BJ (cell line): ENCODE results near the gene NPY. TPM values are rescaled to one million over a fixed set of nuclear protein-coding genes. Genes with fewer than 3 reads are reported as not detected.

ENCODE experiments used
- CTCF ChIA-PET: fragments of 350-600 bp; formaldehyde crosslinking; extraction: SDS; loops from one replicate; lab custom pipeline; 2021; ENCODE audit warnings: antibody characterized with exemption, inconsistent platforms; lab: Yijun Ruan, JAX
- POLR2A ChIA-PET: fragments of 300-600 bp; sonication (Branson Sonifier 250); formaldehyde crosslinking; extraction: SDS; loops from one replicate; lab custom pipeline; 2021; ENCODE audit warnings: antibody characterized with exemption; lab: Charles Lee
- DNase-seq: peaks from one replicate; pipeline ENCODE4 v3.0.0-alpha.2; 2011; ENCODE audit warnings: low read depth
- H3K27me3 ChIP-seq: 2 replicates; pipeline ENCODE4 v1.6.0; 2011; ENCODE audit warnings: low read length; ENCODE audit not compliant: control insufficient read depth, insufficient read depth
- H3K36me3 ChIP-seq: 2 replicates; pipeline ENCODE4 v1.5.1; 2011; ENCODE audit warnings: low read length; ENCODE audit not compliant: control insufficient read depth, insufficient read depth
- H3K4me3 ChIP-seq: 2 replicates; pipeline ENCODE4 v1.5.1; 2011; ENCODE audit warnings: low read depth, mild to moderate bottlenecking, control low read depth, low read length
- CTCF ChIP-seq: IDR thresholded peaks from 2 replicates; pipeline ENCODE4 v1.5.1; 2011; ENCODE audit warnings: low read depth, mild to moderate bottlenecking, control low read depth, inconsistent platforms, low read length, moderate library complexity; ENCODE audit not compliant: insufficient read depth
- polyA plus RNA-seq: library from polyadenylated mRNA; depleted of rRNA; stranded (reverse); fragments of >200 nt; gene quantifications from 2 replicates; pipeline ENCODE4 v1.2.3, GENCODE V29; 2011

The NPY gene
- polyA plus RNA-seq, 1 experiment: not detected

- CTCF ChIA-PET: no interaction called here
- no peak overlapping the region for H3K4me3 ChIP-seq
- no peak for TF ChIP-seq CTCF
- no peaks in the 10 kb centered on the region for H3K36me3 ChIP-seq
- POLR2A ChIA-PET: no interaction called here
- no peak for DNase-seq
- no peaks in the 10 kb centered on the region for H3K27me3 ChIP-seq
Measured at GRCh38 chr7:24323961-24324480, 40.0 kb downstream of the NPY start.

- DNase-seq: no peak
- Histone ChIP-seq H3K36me3 (no peaks in the 10 kb centered on the region), H3K4me3 (no peak overlapping the region), H3K27me3 (no peaks in the 10 kb centered on the region)
- CTCF ChIA-PET: no interaction called here
- POLR2A ChIA-PET: no interaction called here
- no peak for TF ChIP-seq CTCF
Measured at GRCh38 chr7:24325708-24326107, 41.7 kb downstream of the NPY start.

GRCh38 chr7:24328050-24328449 lies 44.1 kb downstream of the NPY start:
- CTCF ChIA-PET: no interaction called here
- H3K4me3 ChIP-seq: no peak overlapping the region
- DNase-seq: no peak

GRCh38 chr7:24328894-24329293 lies 44.9 kb downstream of the NPY start:
- TF ChIP-seq CTCF: no peak
- no peaks in the 10 kb centered on the region for H3K27me3 ChIP-seq
- H3K36me3 ChIP-seq: no peaks in the 10 kb centered on the region
- ChIA-PET CTCF (no interaction called here), POLR2A (no interaction called here)
- no peak for DNase-seq
- no peak overlapping the region for H3K4me3 ChIP-seq

More at GRCh38 chr7:24328050-24328449, 44.1 kb downstream of the NPY start:
- TF ChIP-seq CTCF: no peak
- Histone ChIP-seq H3K27me3 (no peaks in the 10 kb centered on the region), H3K36me3 (no peaks in the 10 kb centered on the region)
- POLR2A ChIA-PET: no interaction called here

- no peaks in the 10 kb centered on the region for H3K27me3 ChIP-seq
- ChIA-PET POLR2A (no interaction called here), CTCF (no interaction called here)
- no peak overlapping the region for H3K4me3 ChIP-seq
- H3K36me3 ChIP-seq: no peaks in the 10 kb centered on the region
- DNase-seq: no peak
- TF ChIP-seq CTCF: no peak
Measured at GRCh38 chr7:24334012-24334411, 50.0 kb downstream of the NPY start.
